GM19455 (cell line): ENCODE measurements around the gene BOLA3.
"Not testable (repeated sequence)": the region's sequence is repeated elsewhere in the genome, so short reads cannot be mapped to it uniquely, and the experiment has no call there.

Source experiments
- ATAC-seq: cut with Tn5 transposase; IDR thresholded peaks from one replicate; pipeline ENCODE4 v1.9.1; 2021; ENCODE audit not compliant: unreplicated experiment

Gene BOLA3

DNA sequence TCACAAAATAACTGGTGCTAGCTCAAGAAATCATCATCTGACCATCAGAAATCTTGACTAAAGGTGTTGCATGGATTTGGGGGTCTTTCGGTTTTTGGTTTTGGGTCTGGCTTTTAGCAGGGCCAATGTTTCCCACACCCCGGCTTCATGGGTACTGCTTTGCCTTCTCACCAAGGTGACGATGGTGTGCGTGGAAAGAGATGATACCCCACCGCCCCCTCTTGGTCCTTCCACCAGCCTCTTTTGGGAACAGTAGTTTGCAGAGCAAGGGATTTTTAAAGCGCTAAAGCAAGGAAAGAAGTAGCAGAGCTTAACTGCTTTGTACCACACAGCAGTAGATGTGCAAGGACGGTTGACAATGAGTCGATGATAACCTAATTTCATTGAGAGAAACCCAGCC lies 42.3 kb downstream of the BOLA3 start:
- no peak for ATAC-seq

DNA sequence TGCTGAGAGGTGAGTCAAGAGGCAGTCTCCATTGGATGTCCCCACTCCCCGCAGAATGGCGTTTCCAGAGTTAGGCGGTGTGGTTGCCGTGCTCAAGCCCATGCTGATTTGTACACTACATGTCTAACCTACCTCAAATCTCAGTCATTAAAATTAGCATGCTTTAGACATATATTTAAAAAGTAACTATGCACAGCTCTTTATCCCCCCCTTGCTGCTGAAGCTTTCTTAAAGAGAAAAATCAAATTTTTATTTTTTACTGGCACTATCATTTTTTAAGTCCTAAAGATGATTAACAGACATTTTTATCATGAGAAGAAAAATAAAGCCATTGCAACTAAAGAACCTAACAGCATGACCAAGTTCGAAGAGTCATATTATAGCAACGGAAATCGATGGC lies 42.9 kb downstream of the BOLA3 start:
- no peak for ATAC-seq

GRCh38 chr2:74103763-74104162 lies 43.9 kb downstream of the BOLA3 start:
- ATAC-seq, result no peak

DNA sequence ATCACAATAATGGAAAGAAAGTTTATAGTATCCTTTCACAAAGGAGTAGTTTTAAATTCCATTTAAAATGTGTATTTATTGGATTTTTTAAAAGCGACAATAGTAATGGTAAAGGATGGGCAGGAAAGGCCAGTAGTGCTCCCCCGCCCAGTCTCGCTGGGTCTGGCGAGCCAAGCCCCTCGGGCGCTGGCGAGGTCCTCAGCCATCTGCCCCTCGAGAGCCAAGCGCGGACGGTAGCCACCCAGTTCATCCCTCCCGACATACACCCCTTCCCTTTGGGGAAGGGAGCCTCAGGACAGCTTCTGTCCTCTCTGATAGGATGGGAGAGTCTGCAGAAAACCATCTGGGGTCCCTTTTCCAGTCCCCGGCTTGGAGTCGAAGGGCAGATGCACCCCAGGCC lies 45.2 kb downstream of the BOLA3 start:
- no peak for ATAC-seq

GRCh38 chr2:74101574-74102300 lies 46.0 kb downstream of the BOLA3 start:
- ATAC-seq, result no peak

- no peak for ATAC-seq
Observed at GRCh38 chr2:74100254-74101216, 47.2 kb downstream of the BOLA3 start.

- no peak for ATAC-seq
Observed at GRCh38 chr2:74099835-74100234, 47.9 kb downstream of the BOLA3 start.

GRCh38 chr2:74099271-74099670 lies 48.4 kb downstream of the BOLA3 start:
- ATAC-seq, result no peak

- no peak for ATAC-seq
Observed at GRCh38 chr2:74097574-74097973, 50.1 kb downstream of the BOLA3 start.

DNA sequence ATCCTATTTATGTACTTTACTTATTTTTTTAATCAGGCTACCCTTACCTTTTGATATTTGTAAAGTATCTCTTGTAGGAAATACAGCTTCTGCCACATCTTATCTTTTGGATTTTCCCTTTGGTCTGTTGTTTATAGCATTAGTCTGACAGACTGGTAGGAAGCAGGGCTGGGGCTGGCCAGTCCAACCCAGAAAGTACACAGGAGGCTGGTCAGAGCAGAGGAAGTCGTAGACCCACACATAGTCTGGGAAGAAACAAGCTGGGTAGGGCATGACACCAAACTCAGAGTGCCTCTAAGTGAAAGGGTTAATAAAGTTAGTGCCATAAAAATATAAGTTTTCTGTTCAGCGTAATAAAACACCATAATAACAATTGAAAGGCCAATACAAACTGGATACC lies 51.7 kb downstream of the BOLA3 start:
- no peak for ATAC-seq

DNA sequence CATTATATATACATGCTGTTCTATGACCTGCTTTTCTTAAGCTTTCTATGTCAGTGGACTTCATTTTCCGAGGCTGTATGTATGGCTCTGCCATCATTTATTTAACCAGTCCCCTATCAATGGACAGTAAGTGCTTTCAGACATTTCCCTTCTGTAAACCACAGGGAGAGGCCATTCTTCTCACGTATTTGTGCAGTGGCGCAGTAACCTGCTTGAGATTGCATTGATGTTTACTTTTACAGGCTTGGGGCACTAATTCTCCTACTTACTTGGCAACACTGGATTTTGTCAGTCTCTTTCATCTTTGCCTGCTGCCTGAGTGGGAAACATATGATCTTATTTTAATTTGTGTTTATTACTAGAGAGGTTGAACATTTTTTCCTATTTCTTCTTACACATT lies 52.1 kb downstream of the BOLA3 start:
- ATAC-seq, result no peak

- ATAC-seq, result no peak
Observed at GRCh38 chr2:74094291-74094690, 53.4 kb downstream of the BOLA3 start.

- no peak for ATAC-seq
Observed at GRCh38 chr2:74093840-74094239, 53.9 kb downstream of the BOLA3 start.

DNA sequence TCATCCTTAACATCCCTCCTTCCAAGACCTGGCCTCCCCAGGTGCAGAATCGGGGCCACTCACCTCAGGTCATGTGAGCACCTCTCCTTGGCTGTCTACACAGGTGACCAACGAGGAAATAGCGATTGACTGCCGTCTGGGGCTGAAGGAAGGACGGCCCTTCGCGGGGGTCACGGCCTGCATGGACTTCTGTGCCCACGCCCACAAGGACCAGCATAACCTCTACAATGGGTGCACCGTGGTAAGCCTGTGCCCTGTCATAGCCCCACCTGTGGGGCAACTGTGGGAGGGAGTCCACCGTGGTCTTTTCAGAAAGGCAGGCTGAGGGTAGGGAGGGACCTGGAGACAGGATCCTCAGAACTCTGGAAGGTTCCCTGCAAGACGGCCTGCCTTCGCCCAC lies 54.3 kb downstream of the BOLA3 start:
- no peak for ATAC-seq

DNA sequence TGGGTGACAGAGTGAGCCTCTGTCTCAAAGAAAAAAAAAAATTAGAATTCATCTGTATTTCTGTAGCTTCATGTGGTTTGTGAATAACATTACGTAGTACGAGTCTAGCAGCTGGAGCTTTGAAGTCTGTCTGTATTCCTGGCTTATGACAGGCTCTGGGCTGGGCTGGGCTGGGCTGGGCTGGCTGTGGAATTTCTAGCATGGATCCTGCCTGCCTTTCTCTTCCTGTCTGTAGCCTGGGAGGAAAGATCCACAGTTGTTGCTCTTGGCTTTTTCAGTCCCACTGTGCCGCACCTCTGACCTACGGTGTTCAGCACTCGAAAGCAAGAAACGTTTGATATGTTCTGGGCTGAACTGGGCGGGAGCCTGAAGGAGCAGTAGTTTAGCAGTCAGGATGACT lies 55.4 kb downstream of the BOLA3 start:
- ATAC-seq, result no peak

DNA sequence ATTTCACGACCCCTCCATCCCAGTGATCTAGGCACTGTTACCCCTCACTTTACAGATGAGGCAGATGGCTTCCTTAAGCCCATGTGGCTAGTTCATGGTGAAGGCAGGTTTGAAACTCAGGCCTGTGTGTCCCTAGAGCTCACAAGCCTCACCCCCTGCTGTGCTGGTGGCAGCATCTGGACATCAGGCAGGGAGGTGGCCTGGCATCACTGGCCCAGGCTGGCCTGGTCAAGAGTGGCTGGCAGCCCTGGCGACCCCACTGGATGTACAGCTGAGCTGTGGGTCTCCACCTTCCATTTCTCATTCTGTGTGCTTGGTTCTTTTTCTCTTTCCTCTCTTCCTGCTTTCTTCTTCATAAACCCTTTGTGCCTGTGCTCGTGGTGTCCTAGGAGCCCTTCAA lies 56.3 kb downstream of the BOLA3 start:
- no peak for ATAC-seq

- ATAC-seq, result no peak
Observed at GRCh38 chr2:74089816-74090745, 57.6 kb downstream of the BOLA3 start.

GRCh38 chr2:74088676-74089075 lies 59.0 kb downstream of the BOLA3 start:
- ATAC-seq, result not testable (repeated sequence)

DNA sequence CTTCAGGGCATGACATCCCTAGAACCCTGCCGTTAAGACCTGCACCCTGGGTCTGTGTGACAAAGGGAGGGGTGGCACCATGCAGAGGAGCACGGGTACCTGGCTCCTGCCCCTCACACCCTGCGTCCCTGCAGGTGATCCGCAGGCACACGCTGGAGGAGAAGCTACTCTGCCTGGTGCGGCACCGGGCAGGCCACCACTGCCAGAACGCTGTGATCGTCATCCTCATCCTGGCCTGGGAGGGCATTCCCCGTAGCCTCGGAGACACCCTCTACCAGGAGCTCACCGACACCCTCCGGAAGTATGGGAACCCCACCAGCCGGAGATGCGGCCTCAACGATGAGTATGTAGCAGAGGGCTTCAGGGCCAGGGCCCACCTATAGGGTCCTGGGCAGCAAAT lies 60.0 kb downstream of the BOLA3 start:
- ATAC-seq, result no peak

DNA sequence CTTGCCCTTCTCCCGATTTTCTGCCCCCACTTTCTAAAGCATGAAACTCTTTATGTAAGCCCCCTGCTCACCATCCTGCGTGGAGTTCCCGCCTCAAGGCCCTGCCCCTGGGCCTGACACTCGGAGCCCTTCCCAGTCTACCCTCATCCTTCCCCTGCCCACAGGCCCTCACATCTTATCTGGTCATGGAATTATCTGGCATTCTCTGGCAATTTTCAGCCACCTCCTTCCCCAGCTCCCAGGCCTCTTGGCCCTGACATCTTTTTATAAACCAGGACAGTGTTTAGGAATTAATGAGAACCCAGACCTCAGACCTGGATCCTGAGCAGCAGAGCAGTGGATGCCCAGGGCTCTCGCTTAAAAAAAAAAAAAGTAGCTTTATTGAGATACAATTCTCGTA lies 61.7 kb downstream of the BOLA3 start:
- no peak for ATAC-seq
